GM18505 (cell line): ENCODE data around the gene WDR5B.

Experiments
- ATAC-seq: cut with Tn5 transposase; IDR thresholded peaks from one replicate; pipeline ENCODE4 v1.9.1; 2021; ENCODE audit not compliant: unreplicated experiment
- POLR2A ChIP-seq: IDR thresholded peaks from 4 replicates; pipeline ENCODE4 v1.6.1; 2011; ENCODE audit warnings: borderline replicate concordance; ENCODE audit not compliant: insufficient read depth, insufficient read length; ENCODE audit errors: extremely low read depth

Gene WDR5B

DNA sequence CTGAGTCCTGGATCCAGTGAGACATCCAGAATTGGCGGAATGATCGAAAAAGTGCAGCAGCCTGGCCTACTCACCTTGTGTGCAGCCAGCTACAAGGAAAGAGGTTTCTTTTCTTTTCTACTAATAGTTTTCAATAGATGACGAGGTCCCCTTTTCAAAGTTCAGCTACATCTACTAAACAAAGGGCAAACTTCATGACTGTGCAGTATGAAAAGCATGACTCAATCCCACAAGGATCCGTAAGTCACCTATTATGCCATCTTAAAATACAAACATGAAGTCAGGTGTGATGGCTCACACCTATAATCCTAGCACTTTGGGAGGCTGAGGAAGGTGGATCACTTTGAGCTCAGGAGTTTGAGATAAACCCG, 49.5 kb downstream of the WDR5B start:
- TF ChIP-seq POLR2A = no peak
- ATAC-seq = no peak

DNA sequence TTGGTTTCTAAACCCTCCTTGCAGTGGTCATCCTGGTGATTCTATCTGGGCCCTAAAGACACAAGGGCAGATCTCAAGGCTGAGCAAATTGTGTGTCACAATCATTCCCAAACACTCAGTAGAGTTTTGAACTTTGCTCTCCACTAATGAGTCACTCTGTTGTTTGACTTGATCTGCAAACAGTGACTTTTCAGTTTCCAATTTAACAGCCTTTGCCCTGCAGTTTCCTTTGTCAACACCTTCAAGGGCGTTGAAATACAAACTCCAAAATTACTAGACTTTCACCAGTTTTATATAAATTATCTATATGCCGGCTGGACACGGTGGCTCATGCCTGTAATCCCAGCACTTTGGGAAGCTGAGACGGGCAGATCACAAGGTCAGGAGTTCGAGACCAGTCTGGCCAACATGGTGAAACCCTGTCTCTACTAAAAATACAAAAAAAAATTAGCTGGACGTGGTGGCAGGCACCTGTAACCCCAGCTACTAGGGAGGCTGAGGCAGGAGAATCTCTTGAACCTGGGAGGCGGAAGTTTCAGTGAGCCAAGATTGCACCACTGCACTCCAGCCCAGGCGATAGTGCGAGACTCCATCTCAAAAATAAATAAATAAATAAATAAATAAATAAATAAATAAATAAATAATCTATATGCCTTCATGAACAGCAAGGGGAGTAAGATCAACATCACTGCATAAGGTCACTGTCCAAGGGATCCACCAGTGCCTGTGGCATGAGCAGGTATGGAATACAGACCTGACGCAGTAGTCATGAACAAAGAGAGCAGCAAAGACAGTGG, 50.1 kb downstream of the WDR5B start:
- peak; percentile 59 for ATAC-seq

DNA sequence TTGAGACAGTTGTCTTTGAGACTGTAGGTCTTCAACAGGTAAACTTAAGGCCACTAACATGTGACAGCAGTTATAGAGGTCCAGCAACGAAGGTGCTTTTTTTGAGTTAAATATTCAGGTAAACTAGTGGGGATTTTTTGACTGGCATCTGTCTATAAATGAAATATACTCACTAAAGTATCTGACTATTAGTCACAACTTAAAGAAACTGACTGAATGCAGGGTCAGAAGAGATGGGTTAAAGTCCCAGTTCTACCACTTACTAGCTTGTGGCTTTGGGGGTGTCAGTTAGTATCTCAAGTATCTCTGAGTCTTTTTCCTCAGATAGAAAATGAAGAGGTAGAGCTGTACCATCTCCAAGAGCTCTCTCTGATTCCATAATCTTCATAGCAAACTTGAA, 50.8 kb downstream of the WDR5B start:
- peak; percentile 42 for ATAC-seq
- TF ChIP-seq POLR2A = no peak

DNA sequence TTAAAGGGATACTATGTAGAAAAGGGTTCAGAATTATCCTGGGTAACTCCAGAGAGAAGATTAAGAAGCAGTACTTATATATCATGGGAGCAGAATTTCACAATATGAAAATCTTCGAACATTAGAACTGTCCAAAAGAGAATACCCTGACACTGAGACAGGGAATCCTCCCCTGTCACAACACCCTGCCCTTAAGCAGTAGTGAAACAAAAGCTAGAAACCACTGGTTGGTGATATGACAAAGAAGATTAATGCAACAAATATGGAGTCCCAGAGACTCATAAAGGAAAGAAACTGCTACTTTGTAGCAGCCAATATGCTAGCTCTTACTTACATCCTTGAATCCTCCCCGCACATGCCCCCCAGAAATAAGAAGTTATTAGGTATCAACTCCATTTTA, 51.4 kb downstream of the WDR5B start:
- ATAC-seq = no peak
- TF ChIP-seq POLR2A = no peak
